HepG2 (cell line): ENCODE measurements around the gene GRHPR. TPM values are rescaled to one million over a fixed set of nuclear protein-coding genes. Genes with fewer than 3 reads are reported as not detected.

Experiments used
- AKAP8 ChIP-seq: sonication (generic); formaldehyde crosslinking; IDR thresholded peaks from 2 replicates; pipeline ENCODE4 v1.5.1; 2020; ENCODE audit warnings: mild to moderate bottlenecking, missing genetic modification reagents
- ARID4A ChIP-seq: sonication (generic); formaldehyde crosslinking; IDR thresholded peaks from 2 replicates; pipeline ENCODE4 v1.5.0; 2020; ENCODE audit warnings: mild to moderate bottlenecking, missing genetic modification reagents, borderline replicate concordance
- DRAP1 ChIP-seq: IDR thresholded peaks from 2 replicates; pipeline ENCODE4 v1.6.1; 2016; ENCODE audit warnings: missing genetic modification reagents, missing compliant biosample characterization
- GABPB1 ChIP-seq: IDR thresholded peaks from 2 replicates; pipeline ENCODE4 v1.6.1; 2016; ENCODE audit warnings: mild to moderate bottlenecking, missing genetic modification reagents, moderate library complexity, missing compliant biosample characterization
- GTF2F1 ChIP-seq: fragments of 150-350 bp; IDR thresholded peaks from 2 replicates; pipeline ENCODE4 v1.6.1; 2014; ENCODE audit warnings: low read length
- IRF9 ChIP-seq: sonication (generic); formaldehyde crosslinking; IDR thresholded peaks from 2 replicates; pipeline ENCODE4 v1.8.0; 2022; ENCODE audit warnings: missing genetic modification reagents, mild to moderate bottlenecking, borderline replicate concordance
- KIAA2018 ChIP-seq: sonication (generic); formaldehyde crosslinking; IDR thresholded peaks from 2 replicates; pipeline ENCODE4 v1.5.0; 2020; ENCODE audit warnings: mild to moderate bottlenecking, missing genetic modification reagents, borderline replicate concordance
- NFIC ChIP-seq: IDR thresholded peaks from 2 replicates; pipeline ENCODE4 v1.6.1; 2012; ENCODE audit warnings: mild to moderate bottlenecking, low read length, inconsistent platforms
- PHF20 ChIP-seq: sonication (generic); formaldehyde crosslinking; IDR thresholded peaks from 2 replicates; pipeline ENCODE4 v1.5.0; 2020; ENCODE audit warnings: mild to moderate bottlenecking, missing genetic modification reagents
- SMYD3 ChIP-seq: sonication (generic); formaldehyde crosslinking; IDR thresholded peaks from 2 replicates; pipeline ENCODE4 v1.8.1; 2023; ENCODE audit warnings: mild to moderate bottlenecking, missing genetic modification reagents
- STAG1 ChIP-seq: sonication (generic); formaldehyde crosslinking; IDR thresholded peaks from 2 replicates; pipeline ENCODE4 v1.4.0; 2020; ENCODE audit warnings: missing genetic modification reagents
- XRCC5 ChIP-seq: fragments of 200-400 bp; formaldehyde crosslinking; optimal IDR thresholded peaks from 2 replicates; pipeline ENCODE3; 2017; ENCODE audit warnings: mild to moderate bottlenecking, low read length
- ZNF33A ChIP-seq: sonication (generic); formaldehyde crosslinking; IDR thresholded peaks from 2 replicates; pipeline ENCODE4 v1.5.1; 2020; ENCODE audit warnings: missing genetic modification reagents, mild to moderate bottlenecking, moderate library complexity, borderline replicate concordance
- polyA plus RNA-seq, 8 experiments: library from polyadenylated mRNA; depleted of rRNA in 3 of 8; stranded (reverse) in 7 of 8; unstranded in 1 of 8; fragments of >200 nt; fragmentation: Illumina TruSeq in 4 of 8; extraction: Trizol in 4 of 8; gene quantifications; 2 replicates each; pipeline versions ENCODE4 v1.2.1 to v1.2.3, GENCODE V29; 2011 to 2016; ENCODE audit warnings: low read depth in 4 of 8, missing spikeins in 1 of 8, mixed read lengths in 1 of 8; ENCODE audit not compliant: insufficient read depth in 1 of 8
- total RNA-seq, 5 experiments: library from RNA; depleted of rRNA; stranded (reverse); fragments of >200 nt; fragmentation: Illumina TruSeq; extraction: Trizol; gene quantifications; 2 replicates each; pipeline ENCODE4 v1.2.3, GENCODE V29; 2016; ENCODE audit warnings: low read depth in 1 of 5

Gene GRHPR
- total and polyA plus RNA-seq, 2 of the 13 experiments (the other 11 are each of a cell fraction or from before 2014, with no cell fraction given), result 113 to 115 TPM

- TF ChIP-seq KIAA2018 (CRISPR knock-in tag) (no peak), GTF2F1 (no peak), IRF9 (CRISPR knock-in tag) (no peak), SMYD3 (CRISPR knock-in tag) (no peak), GABPB1 (CRISPR knock-in tag) (no peak), AKAP8 (CRISPR knock-in tag) (no peak), PHF20 (CRISPR knock-in tag) (no peak), STAG1 (peak; percentile 74), DRAP1 (no peak), XRCC5 (no peak), ARID4A (no peak; the same call in 1 of the 2 replicates), NFIC (no peak), ZNF33A (CRISPR knock-in tag) (no peak)
These were observed 7.3 kb upstream of the GRHPR start (continued) for GRCh38 chr9:37415011-37415719.
